Endothelial cell of umbilical vein (primary cell): Measurements from ENCODE around the gene CYP1B1. TPM values are rescaled to one million over a fixed set of nuclear protein-coding genes. Genes with fewer than 3 reads are reported as not detected.

Experiments
- BruUV-seq: library from RNA; stranded (reverse); fragments of 400-500 nt; replicated peaks from 2 replicates; lab custom pipeline; 2021; lab: Mats Ljungman, UMichigan
- CTCF ChIA-PET: fragments of 300-600, 350-600 bp; sonication (Branson Sonifier 250); formaldehyde crosslinking; loops from one replicate; lab custom pipeline; 2021; ENCODE audit warnings: antibody characterized with exemption, inconsistent platforms; lab: Charles Lee
- POLR2A ChIA-PET: fragments of 300-600, 350-600 bp; sonication (Branson Sonifier 250); formaldehyde crosslinking; loops from one replicate; lab custom pipeline; 2021; ENCODE audit warnings: antibody characterized with exemption, inconsistent platforms; lab: Charles Lee
- DNase-seq: peaks from one replicate; pipeline ENCODE4 v3.0.0-alpha.2; 2011; ENCODE audit warnings: low read depth, low spot score
- FAIRE-seq: peaks from 2 replicates; lab custom pipeline; 2011; peaks lifted over from hg19 to GRCh38; lab: Jason Lieb, UNC
- H2AFZ ChIP-seq: 2 replicates; pipeline ENCODE4 v1.6.0; 2012; ENCODE audit warnings: low read depth, low read length, control low read depth, inconsistent platforms
- H3K27ac ChIP-seq: 2 replicates; pipeline ENCODE4 v1.5.1; 2011; ENCODE audit warnings: low read depth, mild to moderate bottlenecking, control low read depth, low read length, moderate library complexity; ENCODE audit not compliant: insufficient read depth
- H3K27me3 ChIP-seq, 2 experiments: 2 replicates each; pipeline versions ENCODE4 v1.6.0 to v1.6.1; 2011; ENCODE audit warnings: low read length in 2 of 2, mixed read lengths in 1 of 2; ENCODE audit not compliant: control insufficient read depth in 2 of 2, insufficient read depth in 2 of 2
- H3K36me3 ChIP-seq, 2 experiments: 2 replicates in 1 of 2; 3 replicates in 1 of 2; pipeline ENCODE4 v1.5.1; 2011; ENCODE audit warnings: low read length in 2 of 2, mild to moderate bottlenecking in 1 of 2, moderate library complexity in 1 of 2; ENCODE audit not compliant: control insufficient read depth in 2 of 2, insufficient read depth in 2 of 2; ENCODE audit errors: extremely low read depth in 1 of 2
- H3K4me1 ChIP-seq: 3 replicates; pipeline ENCODE4 v1.5.1; 2011; ENCODE audit warnings: mild to moderate bottlenecking, low read length; ENCODE audit not compliant: control insufficient read depth, insufficient read depth; ENCODE audit errors: extremely low read depth
- H3K4me2 ChIP-seq: 2 replicates; pipeline ENCODE4 v1.6.1; 2011; ENCODE audit warnings: low read length, control low read depth, mixed read lengths; ENCODE audit not compliant: insufficient read depth
- H3K4me3 ChIP-seq, 3 experiments: fragments of 200-600 bp in 1 of 3; sonication (generic), shearing (Covaris generic) in 1 of 3; replicated peaks in 1 of 3; 2 replicates each; pipeline ENCODE4 v1.5.1; 2011 to 2016; ENCODE audit warnings: control low read depth in 3 of 3, low read length in 3 of 3, mild to moderate bottlenecking in 2 of 3, inconsistent platforms in 1 of 3, low read depth in 1 of 3, moderate library complexity in 1 of 3; ENCODE audit not compliant: insufficient read depth in 1 of 3
- H3K79me2 ChIP-seq: 2 replicates; pipeline ENCODE4 v1.6.0; 2012; ENCODE audit warnings: low read length, inconsistent platforms; ENCODE audit not compliant: control insufficient read depth, insufficient read depth
- H3K9ac ChIP-seq: replicated peaks from 2 replicates; pipeline ENCODE3; 2011; ENCODE audit warnings: low read length, control low read depth; ENCODE audit not compliant: insufficient read depth; ENCODE audit errors: extremely low read depth
- H3K9me1 ChIP-seq: replicated peaks from 3 replicates; pipeline ENCODE4 v1.6.0; 2011; ENCODE audit warnings: mild to moderate bottlenecking, low read length; ENCODE audit not compliant: control insufficient read depth, insufficient read depth; ENCODE audit errors: extremely low read depth
- H3K9me3 ChIP-seq: replicated peaks from 2 replicates; pipeline ENCODE4 v1.5.1; 2012; ENCODE audit warnings: low read length, inconsistent platforms; ENCODE audit not compliant: control insufficient read depth, insufficient read depth
- H4K20me1 ChIP-seq: replicated peaks from 2 replicates; pipeline ENCODE3; 2011; ENCODE audit warnings: mild to moderate bottlenecking, low read length; ENCODE audit not compliant: control insufficient read depth, insufficient read depth; ENCODE audit errors: extremely low read depth
- EZH2 ChIP-seq: IDR thresholded peaks from 2 replicates; pipeline ENCODE4 v1.6.1; 2012; ENCODE audit warnings: borderline replicate concordance, low read depth, mild to moderate bottlenecking, moderate library complexity, low read length, inconsistent platforms; ENCODE audit not compliant: severe bottlenecking
- FOS ChIP-seq: IDR thresholded peaks from 2 replicates; pipeline ENCODE4 v1.6.1; 2011; ENCODE audit warnings: mild to moderate bottlenecking, low read length, moderate library complexity, borderline replicate concordance; ENCODE audit not compliant: insufficient read depth
- GATA2 ChIP-seq: IDR thresholded peaks from 2 replicates; pipeline ENCODE4 v1.7.0; 2011; ENCODE audit warnings: low read depth, mild to moderate bottlenecking, moderate library complexity, mixed read lengths, low read length; ENCODE audit not compliant: insufficient read length, insufficient read depth
- JUN ChIP-seq: IDR thresholded peaks from 2 replicates; pipeline ENCODE4 v1.6.1; 2011; ENCODE audit warnings: borderline replicate concordance, low read depth; ENCODE audit not compliant: insufficient read length, insufficient read depth
- MYC ChIP-seq: IDR thresholded peaks from one replicate; pipeline ENCODE4 v1.6.1; 2011; ENCODE audit warnings: mild to moderate bottlenecking, low read depth, low read length
- POLR2A ChIP-seq: IDR thresholded peaks from 2 replicates; pipeline ENCODE4 v1.6.1; 2012; ENCODE audit warnings: low read depth, mild to moderate bottlenecking, control low read depth, low read length
- POLR2AphosphoS5 ChIP-seq: IDR thresholded peaks from 2 replicates; pipeline ENCODE4 v1.6.1; 2012; ENCODE audit warnings: low read depth, mild to moderate bottlenecking, control low read depth, low read length, moderate library complexity; ENCODE audit not compliant: insufficient read depth
- dilution Hi-C: fragments of 300-500 bp; cut with MboI; formaldehyde crosslinking; loops from one replicate; pipeline ENCODE4 v1.15.0; 2019; ENCODE audit warnings: low sequenced_read_pairs; ENCODE audit not compliant: extremely low pct_ligation_motif_present
- intact Hi-C: fragments of 100-400 bp; cut with micrococcal nuclease; formaldehyde crosslinking; loops from one replicate; pipeline ENCODE4 v1.10.0; 2022
- polyA plus RNA-seq, 4 experiments: library from polyadenylated mRNA; depleted of rRNA in 3 of 4; stranded (reverse) in 3 of 4; unstranded in 1 of 4; fragments of >200 nt; gene quantifications; 2 replicates each; pipeline versions ENCODE4 v1.2.1 to v1.2.3, GENCODE V29; 2011 to 2012; ENCODE audit warnings: missing spikeins in 1 of 4
- total RNA-seq: library from RNA; stranded (reverse); gene quantifications from 2 replicates; pipeline ENCODE4 v1.2.3, GENCODE V29; 2021
- TF ChIP-seq, protein P1 (sequence below): IDR thresholded peaks from 2 replicates; pipeline ENCODE4 v1.6.1; 2011; ENCODE audit not compliant: insufficient read depth, insufficient read length
- TF ChIP-seq, protein P2 (sequence below), 2 donors: IDR thresholded peaks; 1 replicate in 1 of 2; 2 replicates in 1 of 2; pipeline ENCODE4 v1.5.1; 2011; ENCODE audit warnings: low read length in 2 of 2, mild to moderate bottlenecking in 2 of 2, moderate library complexity in 2 of 2, control low read depth in 1 of 2, inconsistent platforms in 1 of 2, low read depth in 1 of 2; ENCODE audit not compliant: insufficient read depth in 1 of 2; ENCODE audit errors: extremely low read depth in 1 of 2

CYP1B1 gene
- total and polyA plus RNA-seq, 2 donors (not counting 3 experiments of a cell fraction or from before 2014, with no cell fraction given) = 0.01 TPM; not detected in 1

DNA sequence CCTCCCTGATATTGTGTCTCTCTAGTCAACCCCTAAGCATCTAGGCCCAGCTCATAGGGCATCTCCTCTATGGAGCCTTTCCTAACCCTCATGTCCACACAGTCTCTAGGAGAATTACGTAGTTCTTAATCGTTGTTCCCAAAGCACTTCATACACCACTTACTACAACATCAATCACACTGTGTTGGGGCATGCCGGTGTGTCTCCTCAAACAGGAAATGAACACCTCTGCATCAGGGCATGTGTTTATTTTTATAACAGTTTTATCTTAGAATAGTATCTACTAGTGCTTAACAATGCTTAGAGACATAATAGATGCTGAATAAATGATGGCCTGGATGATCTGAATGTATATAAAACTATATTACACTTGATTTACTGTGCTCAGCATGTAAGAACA lies 19.7 kb downstream of the CYP1B1 start:
- no peaks in the 10 kb centered on the region for H3K36me3 ChIP-seq
- no peak for TF ChIP-seq GATA2
- TF ChIP-seq POLR2A = no peak
- TF ChIP-seq JUN = no peak
- TF ChIP-seq, protein P1, sequence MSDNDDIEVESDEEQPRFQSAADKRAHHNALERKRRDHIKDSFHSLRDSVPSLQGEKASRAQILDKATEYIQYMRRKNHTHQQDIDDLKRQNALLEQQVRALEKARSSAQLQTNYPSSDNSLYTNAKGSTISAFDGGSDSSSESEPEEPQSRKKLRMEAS = no peak
- H3K9me3 ChIP-seq = no peaks in the 10 kb centered on the region
- H3K9ac ChIP-seq = no peak overlapping the region
- H3K4me3 ChIP-seq = no peak overlapping the region
- no peak overlapping the region for H3K4me2 ChIP-seq
- no peaks in the 10 kb centered on the region for H4K20me1 ChIP-seq
- H3K4me1 ChIP-seq = no peaks in the 10 kb centered on the region
- intact Hi-C loops (no loop called here), dilution Hi-C loops (no loop called here)
- peaks cover 1 to 11% of the 10 kb centered on the region in 2 experiments for H3K27me3 ChIP-seq
- ChIA-PET CTCF (no interaction called here), POLR2A (no interaction called here)
- FAIRE-seq = no peak
- no peak overlapping the region for H3K27ac ChIP-seq
- H3K79me2 ChIP-seq = no peaks in the 10 kb centered on the region
- no peak overlapping the region for H2AFZ ChIP-seq
- no peaks in the 10 kb centered on the region for H3K9me1 ChIP-seq
- BruUV-seq = no TSS peak
- DNase-seq = no peak

DNA sequence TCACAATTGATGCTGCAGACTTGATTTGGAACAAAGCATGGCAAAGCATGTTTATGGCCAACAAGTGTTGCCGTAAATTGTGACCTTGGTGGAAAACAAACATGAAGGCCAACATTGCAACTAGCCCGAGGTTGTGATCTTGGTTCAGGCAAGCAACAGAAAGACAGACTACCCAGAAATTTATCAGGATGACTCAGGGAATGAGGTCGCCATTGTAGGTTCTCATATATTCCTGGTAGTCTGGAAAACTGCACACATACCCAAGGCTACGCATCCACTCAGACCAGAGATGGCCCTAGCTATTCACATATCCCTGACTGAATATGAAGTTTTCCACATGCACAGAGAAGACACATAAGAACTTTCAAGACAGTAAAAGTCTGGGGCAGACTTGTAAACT lies 30.1 kb downstream of the CYP1B1 start:
- ChIA-PET POLR2A (no interaction called here), CTCF (no interaction called here)
- no peak overlapping the region for H3K4me3 ChIP-seq
- no peak overlapping the region for H3K9ac ChIP-seq
- DNase-seq (no peak), FAIRE-seq (no peak)
- dilution Hi-C loops = no loop called here
- H3K36me3 ChIP-seq = no peaks in the 10 kb centered on the region
- no peaks in the 10 kb centered on the region for H3K4me1 ChIP-seq
- intact Hi-C loops = no loop called here
- H3K9me1 ChIP-seq = no peaks in the 10 kb centered on the region
- BruUV-seq = no TSS peak
- H3K9me3 ChIP-seq = no peaks in the 10 kb centered on the region
- TF ChIP-seq POLR2A = no peak
- no peak for TF ChIP-seq EZH2
- TF ChIP-seq, protein P2, sequence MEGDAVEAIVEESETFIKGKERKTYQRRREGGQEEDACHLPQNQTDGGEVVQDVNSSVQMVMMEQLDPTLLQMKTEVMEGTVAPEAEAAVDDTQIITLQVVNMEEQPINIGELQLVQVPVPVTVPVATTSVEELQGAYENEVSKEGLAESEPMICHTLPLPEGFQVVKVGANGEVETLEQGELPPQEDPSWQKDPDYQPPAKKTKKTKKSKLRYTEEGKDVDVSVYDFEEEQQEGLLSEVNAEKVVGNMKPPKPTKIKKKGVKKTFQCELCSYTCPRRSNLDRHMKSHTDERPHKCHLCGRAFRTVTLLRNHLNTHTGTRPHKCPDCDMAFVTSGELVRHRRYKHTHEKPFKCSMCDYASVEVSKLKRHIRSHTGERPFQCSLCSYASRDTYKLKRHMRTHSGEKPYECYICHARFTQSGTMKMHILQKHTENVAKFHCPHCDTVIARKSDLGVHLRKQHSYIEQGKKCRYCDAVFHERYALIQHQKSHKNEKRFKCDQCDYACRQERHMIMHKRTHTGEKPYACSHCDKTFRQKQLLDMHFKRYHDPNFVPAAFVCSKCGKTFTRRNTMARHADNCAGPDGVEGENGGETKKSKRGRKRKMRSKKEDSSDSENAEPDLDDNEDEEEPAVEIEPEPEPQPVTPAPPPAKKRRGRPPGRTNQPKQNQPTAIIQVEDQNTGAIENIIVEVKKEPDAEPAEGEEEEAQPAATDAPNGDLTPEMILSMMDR (IDR thresholded peaks at IDR 0.05; ENCODE audit: extremely low read depth in 1 of 2, insufficient read depth in 1 of 2, low read depth in 1 of 2, low read length in 2 of 2) = no peak
- no peak for TF ChIP-seq MYC
- TF ChIP-seq JUN = no peak
- TF ChIP-seq, protein P1 = no peak
- TF ChIP-seq FOS = no peak
- TF ChIP-seq POLR2AphosphoS5 = no peak
- TF ChIP-seq GATA2 = no peak
- H3K79me2 ChIP-seq = no peaks in the 10 kb centered on the region
- H3K27ac ChIP-seq = no peak overlapping the region
- no peak overlapping the region for H2AFZ ChIP-seq
- no peaks in the 10 kb centered on the region for H4K20me1 ChIP-seq
- H3K4me2 ChIP-seq = no peak overlapping the region
- peaks cover 3 to 5% of the 10 kb centered on the region in 2 experiments for H3K27me3 ChIP-seq
